Right lobe of liver (tissue), 6 donors: ENCODE data around the gene GRM7. TPM values are rescaled to one million over a fixed set of nuclear protein-coding genes. Genes with fewer than 3 reads are reported as not detected.

ENCODE experiments used
- ATAC-seq, 4 donors: fragments of 200-7000 bp; cut with Tn5 transposase; one replicate each; pipeline ENCODE4 v1.9.1; 2020; ENCODE audit warnings: mild to moderate bottlenecking in 4 of 4, moderate library complexity in 4 of 4
- DNase-seq, 3 donors: peaks; one replicate each; pipeline ENCODE4 v3.0.0-alpha.2; 2020
- H3K27ac ChIP-seq, 3 donors: fragments of 200-600 bp; one replicate each; pipeline ENCODE4 v1.8.0; 2022
- H3K27me3 ChIP-seq, 2 donors: fragments of 200-600 bp; one replicate each; pipeline ENCODE4 v1.8.0; 2022
- H3K36me3 ChIP-seq, 4 donors: fragments of 200-600 bp; sonication (generic) in 1 of 4; one replicate each; pipeline versions ENCODE4 v1.5.1 to v1.8.0; 2017 to 2022; ENCODE audit warnings: control low read depth in 1 of 4
- H3K4me1 ChIP-seq, 4 donors: fragments of 200-600 bp; sonication (generic) in 1 of 4; one replicate each; pipeline versions ENCODE4 v1.5.1 to v1.8.0; 2017 to 2022; ENCODE audit warnings: control low read depth in 1 of 4
- H3K4me3 ChIP-seq, 3 donors: fragments of 200-600 bp; one replicate each; pipeline ENCODE4 v1.8.0; 2022
- H3K9me3 ChIP-seq, 4 donors: fragments of 200-600 bp; sonication (generic) in 1 of 4; one replicate each; pipeline versions ENCODE4 v1.5.1 to v1.8.0; 2017 to 2022; ENCODE audit warnings: control low read depth in 1 of 4
- POLR2A ChIP-seq: fragments of 450-650 bp; IDR thresholded peaks from one replicate; pipeline ENCODE4 v1.6.1; 2017; ENCODE audit warnings: antibody characterized with exemption, mild to moderate bottlenecking
- WGBS: methylation state at CpG from one replicate; pipeline ENCODE4 v1.1.6; 2018; ENCODE audit warnings: low coverage, low lambda C conversion rate; ENCODE audit not compliant: insufficient coverage; ENCODE audit errors: missing lambda C conversion rate; 5-methylcytosine and 5-hydroxymethylcytosine counted together
- intact Hi-C, 2 donors: fragments of 100-400 bp; cut with DNase I; formaldehyde crosslinking; loops; one replicate each; pipeline versions ENCODE4 v1.11.2 to v1.14.1; 2022
- total RNA-seq, 6 experiments: library from RNA; depleted of rRNA in 2 of 6; stranded (reverse); fragments of >200 nt in 2 of 6; fragmentation: NEBNext Ultra II Directional in 3 of 6; extraction: Animal tissue kit (Norgen Biotek cat#: 25700) in 3 of 6; gene quantifications; one replicate each; pipeline versions ENCODE4 v1.1.0 to v1.2.4, GENCODE V29; 2016 to 2023
- TF ChIP-seq, protein P1 (sequence below), 4 donors: fragments of 200-600 bp in 3 of 4; fragments of 450-650 bp in 1 of 4; IDR thresholded peaks; one replicate each; pipeline versions ENCODE4 v1.5.1 to v1.8.0; 2016 to 2022; ENCODE audit warnings: antibody characterized with exemption in 4 of 4, mild to moderate bottlenecking in 2 of 4
- donor health status: DM: no; HTN: yes; CAD: no.
- donor health status: DM: no; HTN: no; CAD: no.
- donor health status: DM: no; HTN: no; CAD: no.
- donor health status: DM: no; HTN: yes; CAD: no.
- donor health status: DM: no; HTN: yes; CAD: no.

GRM7 gene
- total RNA-seq, 6 experiments from 2014 or later = 0.20 to 0.56 TPM; not detected in 4

DNA sequence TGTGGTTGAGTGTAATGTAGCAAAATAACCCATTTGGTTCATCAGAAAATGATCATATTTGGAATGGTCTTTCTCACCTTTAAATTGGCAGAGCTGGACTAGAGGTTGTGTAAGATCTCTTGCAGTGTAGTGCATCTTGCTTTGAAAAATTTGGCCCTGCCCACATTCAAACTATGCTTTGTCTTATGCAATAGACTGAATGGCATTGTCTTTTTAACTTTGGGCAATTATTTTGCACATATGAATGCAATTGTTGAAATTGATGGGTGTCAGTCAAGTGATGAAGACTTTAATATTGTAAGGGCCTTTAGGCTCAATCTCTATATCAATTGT is 381.4 kb downstream of the GRM7 start:
- Histone ChIP-seq H3K36me3 (no peaks in the 10 kb centered on the region), H3K27me3 (no peaks in the 10 kb centered on the region), H3K9me3 (no peaks in the 10 kb centered on the region), H3K4me3 (no peak overlapping the region), H3K4me1 (peaks cover 0 to 13% (median 0%) of the 10 kb centered on the region in 4 donors), H3K27ac (no peak overlapping the region)
- intact Hi-C loops = no loop called here
- TF ChIP-seq, protein P1, sequence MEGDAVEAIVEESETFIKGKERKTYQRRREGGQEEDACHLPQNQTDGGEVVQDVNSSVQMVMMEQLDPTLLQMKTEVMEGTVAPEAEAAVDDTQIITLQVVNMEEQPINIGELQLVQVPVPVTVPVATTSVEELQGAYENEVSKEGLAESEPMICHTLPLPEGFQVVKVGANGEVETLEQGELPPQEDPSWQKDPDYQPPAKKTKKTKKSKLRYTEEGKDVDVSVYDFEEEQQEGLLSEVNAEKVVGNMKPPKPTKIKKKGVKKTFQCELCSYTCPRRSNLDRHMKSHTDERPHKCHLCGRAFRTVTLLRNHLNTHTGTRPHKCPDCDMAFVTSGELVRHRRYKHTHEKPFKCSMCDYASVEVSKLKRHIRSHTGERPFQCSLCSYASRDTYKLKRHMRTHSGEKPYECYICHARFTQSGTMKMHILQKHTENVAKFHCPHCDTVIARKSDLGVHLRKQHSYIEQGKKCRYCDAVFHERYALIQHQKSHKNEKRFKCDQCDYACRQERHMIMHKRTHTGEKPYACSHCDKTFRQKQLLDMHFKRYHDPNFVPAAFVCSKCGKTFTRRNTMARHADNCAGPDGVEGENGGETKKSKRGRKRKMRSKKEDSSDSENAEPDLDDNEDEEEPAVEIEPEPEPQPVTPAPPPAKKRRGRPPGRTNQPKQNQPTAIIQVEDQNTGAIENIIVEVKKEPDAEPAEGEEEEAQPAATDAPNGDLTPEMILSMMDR (IDR thresholded peaks at IDR 0.05) = no peak
- no peak for TF ChIP-seq POLR2A
- DNase-seq = no peak
- ATAC-seq = peak; percentile 63 to 83 (median 79)

DNA sequence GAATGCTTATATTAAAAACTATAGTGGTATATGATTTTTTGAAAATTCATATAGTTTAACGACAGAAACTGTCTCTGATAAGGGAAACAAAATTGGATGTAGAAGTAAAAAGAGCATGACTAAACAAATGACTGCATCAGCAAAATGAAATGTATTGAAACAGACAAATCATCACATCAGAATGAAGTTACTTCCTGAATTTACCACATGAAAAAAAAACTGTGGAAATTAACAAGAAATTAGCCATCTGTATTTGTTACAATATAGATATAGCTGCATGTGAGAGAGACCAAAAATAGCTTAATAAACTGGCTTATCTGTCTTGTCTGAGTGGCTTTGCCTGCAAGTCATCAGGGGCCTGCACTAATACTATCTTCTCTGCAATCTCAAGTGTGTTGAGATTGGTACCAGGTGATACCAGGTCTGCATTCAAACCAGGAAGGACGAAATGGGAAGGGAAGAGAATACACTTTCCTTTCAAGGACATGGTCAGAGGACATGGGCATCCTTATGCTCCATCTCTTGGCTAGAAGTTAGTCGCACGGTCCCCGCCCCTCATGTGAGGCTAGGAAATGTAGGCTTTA is 388.7 kb downstream of the GRM7 start:
- H3K27ac ChIP-seq = no peak overlapping the region
- DNase-seq (no peak), ATAC-seq (no peak)
- H3K36me3 ChIP-seq = no peaks in the 10 kb centered on the region
- TF ChIP-seq, protein P1 (IDR thresholded peaks at IDR 0.05) = no peak
- TF ChIP-seq POLR2A = no peak
- 80% methylated on average over 5 of the region's 5 CpGs for WGBS
- no peaks in the 10 kb centered on the region for H3K27me3 ChIP-seq
- no peaks in the 10 kb centered on the region for H3K9me3 ChIP-seq
- intact Hi-C loops = no loop called here
- H3K4me1 ChIP-seq = no peaks in the 10 kb centered on the region
- H3K4me3 ChIP-seq = no peak overlapping the region

DNA sequence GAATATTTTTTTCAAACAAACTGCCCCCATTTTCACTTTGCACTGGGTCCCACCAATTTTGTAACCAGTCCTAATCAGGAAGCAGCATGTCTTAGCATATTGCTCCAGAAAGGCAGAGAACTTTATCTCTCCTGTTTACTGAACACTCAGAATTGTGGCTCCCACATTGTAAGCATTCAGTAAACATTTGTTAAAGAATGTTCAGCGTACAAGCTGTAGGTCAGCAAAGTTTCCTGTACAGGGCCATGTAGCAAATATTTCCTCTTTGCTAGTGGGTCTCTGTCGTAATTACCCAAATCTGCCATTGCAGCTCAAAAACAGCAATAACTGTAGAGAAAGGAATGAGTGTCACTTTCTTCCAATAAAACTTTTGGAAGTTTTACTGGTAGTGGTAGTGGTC is 393.3 kb downstream of the GRM7 start:
- ATAC-seq (peak in 1 of 4 donors; percentile 19), DNase-seq (no peak)
- WGBS = 20% methylated on average over 2 of the region's 2 CpGs

DNA sequence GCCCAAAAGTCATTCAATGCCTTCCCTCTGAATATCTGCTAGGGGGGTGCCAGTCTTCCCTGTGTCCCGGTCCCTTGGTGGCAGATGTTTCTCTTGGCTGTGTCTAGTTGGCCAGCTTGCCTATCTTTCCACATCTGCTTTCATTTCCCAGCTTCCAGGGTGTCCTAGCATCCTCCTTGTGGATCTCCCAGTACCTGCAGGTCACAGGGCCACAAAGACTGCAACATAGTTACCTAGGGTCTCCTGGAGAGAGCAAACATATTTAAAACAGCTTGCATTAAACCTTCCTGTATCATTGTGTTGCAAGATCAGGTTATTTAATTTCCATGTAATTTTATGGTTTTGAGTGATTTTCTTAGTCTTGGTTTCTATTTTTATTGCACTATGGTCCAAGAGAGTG is 400.1 kb downstream of the GRM7 start:
- Histone ChIP-seq H3K9me3 (no peaks in the 10 kb centered on the region), H3K27me3 (no peaks in the 10 kb centered on the region), H3K27ac (no peak overlapping the region), H3K4me3 (no peak overlapping the region), H3K36me3 (no peaks in the 10 kb centered on the region), H3K4me1 (no peaks in the 10 kb centered on the region)
- ATAC-seq (no peak), DNase-seq (no peak)
- intact Hi-C loops = no loop called here
- WGBS = 17% methylated on average over 1 of the region's 1 CpG
- TF ChIP-seq, protein P1 (IDR thresholded peaks at IDR 0.05) = no peak
- no peak for TF ChIP-seq POLR2A

More for the DNA sequence above, 393.3 kb downstream of the GRM7 start:
- no peak overlapping the region for H3K4me3 ChIP-seq
- intact Hi-C loops = no loop called here
- no peaks in the 10 kb centered on the region for H3K4me1 ChIP-seq
- no peaks in the 10 kb centered on the region for H3K9me3 ChIP-seq
- TF ChIP-seq, protein P1 (IDR thresholded peaks at IDR 0.05) = no peak
- no peak for TF ChIP-seq POLR2A
- no peak overlapping the region for H3K27ac ChIP-seq
- H3K27me3 ChIP-seq = no peaks in the 10 kb centered on the region
- H3K36me3 ChIP-seq = no peaks in the 10 kb centered on the region
